Skin of body (tissue), 2 donors: ENCODE measurements around the gene FSHR. TPM values are rescaled to one million over a fixed set of nuclear protein-coding genes. Genes with fewer than 3 reads are reported as not detected.

ENCODE experiments used
- DNase-seq: peaks from one replicate; lab custom pipeline; 2025; lab: John Stamatoyannopoulos, UW
- total RNA-seq: library from RNA; depleted of rRNA; stranded (reverse); fragments of >200 nt; gene quantifications from one replicate; pipeline ENCODE4 v1.2.3, GENCODE V29; 2014

Gene FSHR
- total RNA-seq, result not detected

- DNase-seq, result no peak
Observed at GRCh38 chr2:49154140-49154539, at the start of gene FSHR. Gene FSHR (minus strand): TSS chr2:49154515. CDS start chr2:49154417, 98 bp downstream.

GRCh38 chr2:49199266-49199665 lies 45.0 kb upstream of the FSHR start:
- DNase-seq, result no peak

DNA sequence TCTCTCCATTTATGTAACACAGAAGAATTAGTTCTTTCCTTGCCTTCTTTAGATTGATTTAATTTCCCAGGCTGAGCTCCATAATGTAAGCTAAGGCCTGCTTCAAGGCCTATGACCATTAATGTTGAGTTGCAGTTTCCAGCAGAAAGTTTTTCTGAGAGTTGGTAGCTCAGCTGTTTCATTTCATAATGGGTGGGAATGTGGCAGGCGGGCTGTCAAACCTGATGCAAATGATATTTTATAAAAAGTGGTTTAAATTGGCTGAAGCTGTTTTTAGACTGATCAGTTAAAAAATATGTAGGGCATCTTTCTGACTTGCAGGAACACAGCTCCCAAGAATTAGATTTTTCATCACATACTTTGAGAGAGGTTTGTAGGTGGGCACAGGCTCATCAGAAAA lies 40.4 kb upstream of the FSHR start:
- no peak for DNase-seq

- no peak for DNase-seq
Observed at GRCh38 chr2:49192036-49192435, 37.7 kb upstream of the FSHR start.

GRCh38 chr2:49189512-49190225 lies 35.4 kb upstream of the FSHR start:
- DNase-seq, result no peak

GRCh38 chr2:49186050-49186648 lies 31.8 kb upstream of the FSHR start:
- DNase-seq, result no peak

GRCh38 chr2:49178656-49179055 lies 24.3 kb upstream of the FSHR start:
- no peak for DNase-seq

DNA sequence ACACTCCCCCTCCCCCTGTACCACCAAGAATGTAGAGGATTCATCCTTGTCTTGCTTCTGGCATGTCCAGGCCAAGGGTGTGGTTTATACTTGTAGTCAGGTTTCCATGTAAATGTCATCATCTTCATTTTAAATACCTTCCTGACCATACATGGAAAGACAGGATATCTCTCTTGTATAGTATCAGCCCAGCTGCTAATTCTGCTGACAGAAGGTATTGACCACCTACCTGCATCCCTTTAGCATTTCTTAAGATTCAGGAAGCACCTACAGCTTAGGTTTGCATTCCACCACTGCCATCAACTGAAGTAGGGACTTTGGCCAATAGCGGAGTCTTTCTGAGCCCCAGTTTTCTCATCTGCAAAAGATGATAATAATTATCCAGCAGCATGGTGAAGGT lies 22.9 kb upstream of the FSHR start:
- DNase-seq, result no peak

- no peak for DNase-seq
Observed at GRCh38 chr2:49175831-49176230, 21.5 kb upstream of the FSHR start.

DNA sequence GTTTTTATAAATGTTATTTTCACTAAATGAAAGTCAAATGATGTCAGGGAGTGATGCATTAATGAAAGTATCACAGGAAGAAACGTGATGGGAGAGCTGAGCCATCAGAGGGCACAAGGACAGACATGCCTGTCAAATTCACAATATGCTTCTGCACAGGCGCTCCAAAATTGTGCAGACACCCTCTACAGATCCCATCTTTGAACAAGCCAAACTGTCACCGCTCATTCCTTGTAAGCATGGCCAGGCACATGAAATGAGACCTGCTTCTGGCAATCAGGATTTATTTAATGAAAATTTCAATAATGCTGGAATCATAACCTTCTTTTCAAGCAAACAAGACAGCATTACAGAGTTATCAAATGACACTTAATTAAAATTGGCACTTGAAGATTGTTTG lies 20.4 kb upstream of the FSHR start:
- DNase-seq, result no peak

GRCh38 chr2:49167131-49167530 lies 12.8 kb upstream of the FSHR start:
- no peak for DNase-seq

GRCh38 chr2:49165662-49166061 lies 11.3 kb upstream of the FSHR start:
- DNase-seq, result no peak

DNA sequence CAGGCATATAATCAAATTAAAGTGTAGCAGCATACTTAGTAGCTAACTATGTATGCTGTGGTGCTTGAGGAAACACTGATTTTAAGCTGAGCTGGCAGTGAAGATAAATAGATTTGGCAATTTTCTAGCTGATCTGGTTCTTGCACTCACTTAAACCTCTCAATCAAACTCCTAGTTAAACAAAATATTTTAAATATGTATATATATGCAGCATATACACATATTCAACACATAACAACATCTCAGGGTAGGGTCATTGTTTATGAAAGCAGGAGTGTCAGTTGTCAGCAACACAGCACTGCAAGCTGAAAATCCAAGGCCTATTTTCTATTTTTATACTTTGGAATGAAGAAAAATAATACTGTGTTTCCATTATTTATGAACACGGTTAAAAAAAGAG lies 10.4 kb upstream of the FSHR start:
- no peak for DNase-seq

- DNase-seq, result no peak
Observed at GRCh38 chr2:49162151-49162550, 7.8 kb upstream of the FSHR start.

DNA sequence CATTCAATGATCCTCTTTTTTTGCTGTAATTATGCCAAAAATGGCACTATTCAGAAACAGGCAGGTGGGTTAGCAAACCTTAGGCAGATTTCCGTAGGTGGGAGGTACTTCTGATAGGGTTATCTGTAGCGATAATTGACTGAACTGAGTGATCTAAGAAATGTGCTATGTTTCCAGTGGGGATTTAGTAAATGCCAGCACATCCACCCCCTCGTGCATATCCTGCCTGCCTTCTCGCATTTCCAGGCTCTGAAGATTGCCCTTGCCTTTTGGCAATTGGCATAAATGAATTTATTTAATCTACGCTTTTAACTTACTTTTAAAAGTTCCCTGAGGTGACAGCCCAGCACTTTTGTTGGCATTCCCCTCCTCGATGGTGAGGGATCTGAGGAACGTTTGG lies 576 bp upstream of the FSHR start:
- DNase-seq, result no peak

DNA sequence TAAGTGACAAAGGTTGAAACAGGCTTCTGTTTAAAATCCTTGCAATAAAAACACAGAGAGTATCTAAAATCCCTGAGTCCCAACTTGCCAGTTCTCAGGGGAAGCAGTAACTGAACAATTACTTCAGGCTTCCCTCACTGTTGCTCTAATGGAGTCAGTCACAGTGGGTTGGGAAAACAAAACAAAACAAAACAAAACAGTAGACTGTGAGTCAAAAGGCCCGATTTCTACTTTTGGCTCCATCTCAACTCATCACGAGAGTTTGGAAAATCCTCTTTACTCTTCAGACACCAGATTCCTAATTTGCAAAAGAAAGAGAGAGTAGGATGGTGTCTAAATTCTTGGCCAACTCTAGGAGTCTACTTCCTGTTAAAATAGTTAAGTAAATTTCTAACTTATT lies 1.1 kb downstream of the FSHR start:
- no peak for DNase-seq

- DNase-seq, result no peak
Observed at GRCh38 chr2:49152824-49153223, 1.5 kb downstream of the FSHR start.

GRCh38 chr2:49146401-49146800 lies 7.9 kb downstream of the FSHR start:
- DNase-seq, result peak; percentile 9

DNA sequence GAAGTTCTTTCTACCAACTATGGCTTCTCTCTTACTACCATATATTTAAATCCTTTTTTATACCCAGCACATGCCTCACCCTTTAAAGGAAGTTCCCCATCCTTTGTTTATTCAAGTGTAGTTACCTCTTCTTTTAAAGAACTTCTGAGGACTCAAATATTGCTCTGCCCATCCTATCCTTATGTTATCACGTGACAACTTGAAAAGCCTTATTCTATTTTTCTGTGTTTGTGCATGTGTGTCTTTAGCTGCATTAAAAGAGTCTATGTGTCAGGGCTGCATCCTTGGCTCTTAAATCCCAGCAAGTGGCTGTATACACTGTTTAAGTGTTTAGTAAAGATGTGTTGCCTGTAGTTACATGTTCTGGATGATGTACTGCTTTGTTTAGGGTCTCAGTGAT lies 22.5 kb downstream of the FSHR start:
- no peak for DNase-seq

DNA sequence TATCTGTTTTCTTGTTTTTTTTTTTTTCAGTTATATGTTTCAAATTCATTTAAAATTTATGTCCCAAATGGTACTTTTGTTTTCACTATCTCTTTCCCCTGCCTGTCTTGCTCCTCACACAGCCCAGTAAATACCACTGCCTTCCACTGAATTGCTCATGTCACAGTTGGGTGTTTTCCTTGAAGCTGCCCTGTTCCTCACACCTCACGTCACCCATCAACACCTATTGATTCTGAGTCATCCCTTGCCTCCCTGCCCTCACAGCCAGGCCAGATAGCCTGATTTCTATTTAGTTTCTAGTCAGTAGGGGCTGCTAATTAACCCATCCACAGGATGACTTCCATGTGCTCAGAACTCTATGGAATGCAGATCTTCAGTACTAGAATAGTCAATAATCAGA lies 25.3 kb downstream of the FSHR start:
- no peak for DNase-seq

- no peak for DNase-seq
Observed at GRCh38 chr2:49123600-49123999, 30.7 kb downstream of the FSHR start.

DNA sequence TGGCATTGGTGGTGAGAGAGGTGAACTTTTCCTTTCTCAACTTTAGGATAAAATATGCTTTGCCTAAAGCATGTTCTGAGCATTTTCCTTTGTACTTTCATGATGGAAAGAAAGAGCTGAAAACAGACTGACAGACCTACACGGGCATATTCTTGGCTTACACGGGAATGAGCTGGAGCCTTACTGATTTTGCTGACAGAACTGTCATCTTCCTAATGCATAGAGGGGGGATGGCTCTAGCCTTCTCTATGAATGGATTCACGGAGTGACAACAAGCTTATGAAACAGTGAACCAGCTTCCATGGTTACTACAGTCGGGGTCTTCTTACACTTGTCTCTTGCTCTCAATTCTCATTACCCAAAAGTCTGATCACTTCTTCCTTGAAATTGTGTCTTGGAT lies 32.2 kb downstream of the FSHR start:
- DNase-seq, result no peak

DNA sequence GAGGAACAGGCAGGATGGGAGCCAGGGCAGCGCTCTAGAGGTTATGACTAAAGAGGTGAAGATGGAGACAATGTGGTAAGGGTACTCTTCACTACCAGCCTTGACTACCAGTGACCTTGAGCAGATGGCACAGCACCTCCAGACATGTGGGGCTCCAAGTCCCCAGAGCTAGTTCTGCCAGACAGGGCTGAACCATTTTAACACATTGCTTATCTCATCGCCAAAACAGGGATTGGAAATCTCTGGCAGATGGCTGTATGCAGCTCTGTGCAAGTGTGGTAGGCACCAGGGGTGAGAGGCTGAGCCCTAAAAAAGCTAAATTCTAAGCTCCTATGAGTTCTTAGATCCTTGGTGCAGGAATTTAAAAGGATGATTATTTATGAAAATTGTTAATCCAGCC lies 41.3 kb downstream of the FSHR start:
- DNase-seq, result no peak

GRCh38 chr2:49111456-49111855 lies 42.9 kb downstream of the FSHR start:
- no peak for DNase-seq
